ENCODE data around the gene RRAS2.

DNA sequence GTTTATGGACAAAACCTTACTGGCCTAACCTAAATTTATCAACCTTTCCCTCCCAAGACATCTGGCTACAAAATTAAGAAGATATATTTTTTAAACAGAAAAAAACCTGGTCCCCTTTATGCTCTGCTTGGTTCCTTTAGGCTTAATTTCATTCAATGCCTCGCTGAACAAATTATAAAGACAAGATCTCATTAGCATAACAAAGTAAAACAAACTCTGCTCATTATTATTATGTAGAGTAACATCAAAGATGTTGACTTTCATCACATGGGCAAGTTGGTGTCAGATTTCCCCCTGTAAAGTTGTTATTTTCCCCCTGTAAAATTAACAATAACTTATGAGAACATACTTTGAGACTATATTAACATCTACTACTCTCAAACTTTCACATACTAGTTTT is 11.0 kb downstream of the RRAS2 start:
- TF ChIP-seq POLR2AphosphoS5 (IDR thresholded peaks at IDR 0.05) (no peak), EP300 (IDR thresholded peaks at IDR 0.05) (no peak)
- TF ChIP-seq, protein P1, sequence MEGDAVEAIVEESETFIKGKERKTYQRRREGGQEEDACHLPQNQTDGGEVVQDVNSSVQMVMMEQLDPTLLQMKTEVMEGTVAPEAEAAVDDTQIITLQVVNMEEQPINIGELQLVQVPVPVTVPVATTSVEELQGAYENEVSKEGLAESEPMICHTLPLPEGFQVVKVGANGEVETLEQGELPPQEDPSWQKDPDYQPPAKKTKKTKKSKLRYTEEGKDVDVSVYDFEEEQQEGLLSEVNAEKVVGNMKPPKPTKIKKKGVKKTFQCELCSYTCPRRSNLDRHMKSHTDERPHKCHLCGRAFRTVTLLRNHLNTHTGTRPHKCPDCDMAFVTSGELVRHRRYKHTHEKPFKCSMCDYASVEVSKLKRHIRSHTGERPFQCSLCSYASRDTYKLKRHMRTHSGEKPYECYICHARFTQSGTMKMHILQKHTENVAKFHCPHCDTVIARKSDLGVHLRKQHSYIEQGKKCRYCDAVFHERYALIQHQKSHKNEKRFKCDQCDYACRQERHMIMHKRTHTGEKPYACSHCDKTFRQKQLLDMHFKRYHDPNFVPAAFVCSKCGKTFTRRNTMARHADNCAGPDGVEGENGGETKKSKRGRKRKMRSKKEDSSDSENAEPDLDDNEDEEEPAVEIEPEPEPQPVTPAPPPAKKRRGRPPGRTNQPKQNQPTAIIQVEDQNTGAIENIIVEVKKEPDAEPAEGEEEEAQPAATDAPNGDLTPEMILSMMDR (IDR thresholded peaks at IDR 0.05) = no peak

Measured in esophagus muscularis mucosa (tissue), 4 donors.